Neural cell (in vitro differentiated cells): ENCODE measurements around the gene HAPLN2.

ENCODE experiments used
- CTCF ChIP-seq: fragments of 450-650 bp; IDR thresholded peaks from 2 replicates; pipeline ENCODE4 v1.5.1; 2014; ENCODE audit warnings: antibody characterized with exemption, mild to moderate bottlenecking, moderate library complexity; ENCODE audit not compliant: poor library complexity, severe bottlenecking
- EP300 ChIP-seq: fragments of 450-650 bp; conservative IDR thresholded peaks from 2 replicates; pipeline ENCODE4 v1.6.1; 2014; ENCODE audit warnings: antibody characterized with exemption, mild to moderate bottlenecking, moderate library complexity; ENCODE audit not compliant: poor library complexity, severe bottlenecking
- EZH2 ChIP-seq: fragments of 200-600, 300-800 bp; shearing (Covaris generic), sonication (generic); IDR thresholded peaks from 2 replicates; pipeline ENCODE4 v1.6.1; 2014; ENCODE audit warnings: antibody characterized with exemption, low read length, borderline replicate concordance, mild to moderate bottlenecking; ENCODE audit not compliant: insufficient read depth, poor library complexity, severe bottlenecking
- MXI1 ChIP-seq: fragments of 450-650 bp; conservative IDR thresholded peaks from 2 replicates; pipeline ENCODE4 v1.6.1; 2014; ENCODE audit warnings: antibody characterized with exemption, mild to moderate bottlenecking; ENCODE audit not compliant: poor library complexity, severe bottlenecking
- POLR2AphosphoS5 ChIP-seq: IDR thresholded peaks from 2 replicates; pipeline ENCODE4 v1.6.1; 2012
- RAD21 ChIP-seq: fragments of 450-650 bp; conservative IDR thresholded peaks from 2 replicates; pipeline ENCODE4 v1.6.1; 2014; ENCODE audit warnings: antibody characterized with exemption, mild to moderate bottlenecking, moderate library complexity
- REST ChIP-seq: IDR thresholded peaks from 2 replicates; pipeline ENCODE4 v1.6.1; 2012; ENCODE audit warnings: borderline replicate concordance
- TAF1 ChIP-seq: IDR thresholded peaks from 2 replicates; pipeline ENCODE4 v1.6.1; 2012; ENCODE audit warnings: low read depth

GRCh38 chr1:156644146-156644545 lies 24.9 kb downstream of the HAPLN2 start:
- TF ChIP-seq CTCF (no peak), RAD21 (no peak), EP300 (no peak), TAF1 (no peak), EZH2 (no peak), POLR2AphosphoS5 (no peak), REST (no peak), MXI1 (no peak)
